Measurements from ENCODE around the gene GATA3.

Gene GATA3

GRCh38 chr10:8045726-8046494 is 8.6 kb upstream of the GATA3 start:
- peak; percentile 12 for ATAC-seq
- TF ChIP-seq, protein P1, sequence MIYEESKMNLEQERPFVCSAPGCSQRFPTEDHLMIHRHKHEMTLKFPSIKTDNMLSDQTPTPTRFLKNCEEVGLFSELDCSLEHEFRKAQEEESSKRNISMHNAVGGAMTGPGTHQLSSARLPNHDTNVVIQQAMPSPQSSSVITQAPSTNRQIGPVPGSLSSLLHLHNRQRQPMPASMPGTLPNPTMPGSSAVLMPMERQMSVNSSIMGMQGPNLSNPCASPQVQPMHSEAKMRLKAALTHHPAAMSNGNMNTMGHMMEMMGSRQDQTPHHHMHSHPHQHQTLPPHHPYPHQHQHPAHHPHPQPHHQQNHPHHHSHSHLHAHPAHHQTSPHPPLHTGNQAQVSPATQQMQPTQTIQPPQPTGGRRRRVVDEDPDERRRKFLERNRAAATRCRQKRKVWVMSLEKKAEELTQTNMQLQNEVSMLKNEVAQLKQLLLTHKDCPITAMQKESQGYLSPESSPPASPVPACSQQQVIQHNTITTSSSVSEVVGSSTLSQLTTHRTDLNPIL (CRISPR knock-in tag; IDR thresholded peaks at IDR 0.05; ENCODE audit: low read depth): no peak
- no peak for TF ChIP-seq ZNF8 (CRISPR knock-in tag; IDR thresholded peaks at IDR 0.05)
- TF ChIP-seq, protein P2, sequence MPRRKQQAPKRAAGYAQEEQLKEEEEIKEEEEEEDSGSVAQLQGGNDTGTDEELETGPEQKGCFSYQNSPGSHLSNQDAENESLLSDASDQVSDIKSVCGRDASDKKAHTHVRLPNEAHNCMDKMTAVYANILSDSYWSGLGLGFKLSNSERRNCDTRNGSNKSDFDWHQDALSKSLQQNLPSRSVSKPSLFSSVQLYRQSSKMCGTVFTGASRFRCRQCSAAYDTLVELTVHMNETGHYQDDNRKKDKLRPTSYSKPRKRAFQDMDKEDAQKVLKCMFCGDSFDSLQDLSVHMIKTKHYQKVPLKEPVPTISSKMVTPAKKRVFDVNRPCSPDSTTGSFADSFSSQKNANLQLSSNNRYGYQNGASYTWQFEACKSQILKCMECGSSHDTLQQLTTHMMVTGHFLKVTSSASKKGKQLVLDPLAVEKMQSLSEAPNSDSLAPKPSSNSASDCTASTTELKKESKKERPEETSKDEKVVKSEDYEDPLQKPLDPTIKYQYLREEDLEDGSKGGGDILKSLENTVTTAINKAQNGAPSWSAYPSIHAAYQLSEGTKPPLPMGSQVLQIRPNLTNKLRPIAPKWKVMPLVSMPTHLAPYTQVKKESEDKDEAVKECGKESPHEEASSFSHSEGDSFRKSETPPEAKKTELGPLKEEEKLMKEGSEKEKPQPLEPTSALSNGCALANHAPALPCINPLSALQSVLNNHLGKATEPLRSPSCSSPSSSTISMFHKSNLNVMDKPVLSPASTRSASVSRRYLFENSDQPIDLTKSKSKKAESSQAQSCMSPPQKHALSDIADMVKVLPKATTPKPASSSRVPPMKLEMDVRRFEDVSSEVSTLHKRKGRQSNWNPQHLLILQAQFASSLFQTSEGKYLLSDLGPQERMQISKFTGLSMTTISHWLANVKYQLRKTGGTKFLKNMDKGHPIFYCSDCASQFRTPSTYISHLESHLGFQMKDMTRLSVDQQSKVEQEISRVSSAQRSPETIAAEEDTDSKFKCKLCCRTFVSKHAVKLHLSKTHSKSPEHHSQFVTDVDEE (CRISPR knock-in tag; IDR thresholded peaks at IDR 0.05): no peak

GRCh38 chr10:8047452-8048280 is 6.8 kb upstream of the GATA3 start:
- ATAC-seq: no peak
- TF ChIP-seq ZNF8 (CRISPR knock-in tag; IDR thresholded peaks at IDR 0.05): no peak
- no peak for TF ChIP-seq CSDC2 (CRISPR knock-in tag; IDR thresholded peaks at IDR 0.05)
- TF ChIP-seq ZC3H10 (CRISPR knock-in tag; IDR thresholded peaks at IDR 0.05): no peak
- TF ChIP-seq CSRNP3 (CRISPR knock-in tag; IDR thresholded peaks at IDR 0.05): no peak

DNA sequence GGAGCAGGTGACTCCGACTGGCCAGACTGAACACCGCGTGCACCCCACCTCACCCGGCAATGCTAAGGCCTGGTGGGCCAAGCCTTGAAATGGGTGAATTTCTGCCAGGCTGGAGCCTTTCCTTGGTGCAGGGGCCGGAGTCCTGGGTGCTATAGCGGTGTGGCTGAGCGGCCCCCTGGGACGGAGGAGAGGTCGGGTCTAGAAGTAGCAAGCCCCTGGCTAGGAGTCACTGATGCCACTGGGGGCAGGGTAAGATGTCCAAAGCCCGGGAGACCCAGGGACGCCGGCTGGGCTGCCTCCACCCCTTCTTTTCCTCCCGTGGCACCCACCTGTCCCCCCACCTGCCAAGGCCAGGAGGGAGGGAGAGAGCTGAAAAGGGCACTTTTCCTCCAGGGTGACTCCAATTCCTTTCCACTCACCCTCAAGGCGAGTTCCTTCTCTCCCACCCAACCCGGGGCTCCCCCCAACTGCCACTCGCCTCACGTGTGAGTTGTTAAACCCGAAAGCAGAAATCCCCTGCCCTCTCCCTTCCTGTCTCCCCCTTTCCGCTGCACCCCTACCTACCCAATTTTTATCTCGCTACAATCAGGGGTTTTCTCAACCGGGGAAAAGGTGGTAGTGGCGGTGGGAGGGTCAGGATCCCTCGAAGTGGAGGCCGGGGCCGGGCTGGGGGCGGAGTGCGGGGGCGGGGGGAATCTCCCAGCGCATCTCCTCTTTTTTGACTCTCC is 6.0 kb upstream of the GATA3 start:
- TF ChIP-seq ZFP3 (CRISPR knock-in tag; IDR thresholded peaks at IDR 0.05) (0 out of 2 replicates have a peak, but pooled peaks have one; percentile 37), ZNF70 (CRISPR knock-in tag; IDR thresholded peaks at IDR 0.05) (no peak)
- no peak for ATAC-seq

- TF ChIP-seq ZFP30 (CRISPR knock-in tag; IDR thresholded peaks at IDR 0.05) (no peak), CSRNP3 (CRISPR knock-in tag; IDR thresholded peaks at IDR 0.05) (no peak), RARB (CRISPR knock-in tag; IDR thresholded peaks at IDR 0.05) (no peak), ZNF565 (CRISPR knock-in tag; conservative IDR thresholded peaks at IDR 0.05; ENCODE audit: low read depth) (no peak), ESRRG (CRISPR knock-in tag; IDR thresholded peaks at IDR 0.05) (no peak)
- TF ChIP-seq, protein P2 (CRISPR knock-in tag; IDR thresholded peaks at IDR 0.05): no peak
- ATAC-seq: no peak
Observed at GRCh38 chr10:8049045-8049864, 5.2 kb upstream of the GATA3 start.

Data from SK-N-SH treated with all-trans-retinoic acid at 6 μM for 48 hours (cell line).